Keratinocyte (primary cell): ENCODE measurements around the gene KRTAP12-4. TPM values are rescaled to one million over a fixed set of nuclear protein-coding genes. Genes with fewer than 3 reads are reported as not detected.

Experiments
- DNase-seq: peaks from one replicate; pipeline ENCODE4 v3.0.0-alpha.2; 2011; ENCODE audit warnings: low read depth, missing footprints, low spot score
- FAIRE-seq: peaks from 2 replicates; lab custom pipeline; 2011; peaks lifted over from hg19 to GRCh38; lab: Jason Lieb, UNC
- H2AFZ ChIP-seq: 2 replicates; pipeline ENCODE4 v1.6.0; 2012; ENCODE audit warnings: low read length, control low read depth, inconsistent platforms; ENCODE audit not compliant: control insufficient read depth
- H3K27ac ChIP-seq: 2 replicates; pipeline ENCODE4 v1.5.1; 2011; ENCODE audit warnings: low read length; ENCODE audit not compliant: control insufficient read depth, insufficient read depth
- H3K27me3 ChIP-seq: 3 replicates; pipeline ENCODE4 v1.6.0; 2011; ENCODE audit warnings: low read length; ENCODE audit not compliant: control insufficient read depth, insufficient read depth; ENCODE audit errors: extremely low read depth
- H3K36me3 ChIP-seq, 2 experiments: 2 replicates in 1 of 2; 3 replicates in 1 of 2; pipeline ENCODE4 v1.5.1; 2011; ENCODE audit warnings: low read length in 2 of 2, mild to moderate bottlenecking in 1 of 2; ENCODE audit not compliant: control insufficient read depth in 2 of 2, insufficient read depth in 2 of 2; ENCODE audit errors: extremely low read depth in 1 of 2
- H3K4me1 ChIP-seq: 3 replicates; pipeline ENCODE4 v1.5.1; 2011; ENCODE audit warnings: low read length; ENCODE audit not compliant: control insufficient read depth, insufficient read depth; ENCODE audit errors: extremely low read depth
- H3K4me2 ChIP-seq: 3 replicates; pipeline ENCODE4 v1.6.0; 2011; ENCODE audit warnings: low read depth, low read length; ENCODE audit not compliant: control insufficient read depth, insufficient read depth; ENCODE audit errors: extremely low read depth
- H3K4me3 ChIP-seq, 3 experiments: fragments of 200-600 bp in 1 of 3; sonication (generic) in 1 of 3; 2 replicates in 2 of 3; 3 replicates in 1 of 3; pipeline ENCODE4 v1.5.1; 2011 to 2016; ENCODE audit warnings: low read length in 3 of 3, mild to moderate bottlenecking in 3 of 3, control low read depth in 2 of 3, inconsistent platforms in 1 of 3, low read depth in 1 of 3, mixed read lengths in 1 of 3, mixed run types in 1 of 3, moderate library complexity in 1 of 3; ENCODE audit not compliant: control insufficient read depth in 2 of 3, insufficient read depth in 2 of 3; ENCODE audit errors: extremely low read depth in 1 of 3
- H3K79me2 ChIP-seq: 2 replicates; pipeline ENCODE4 v1.6.0; 2012; ENCODE audit warnings: low read length; ENCODE audit not compliant: control insufficient read depth, insufficient read depth
- H3K9ac ChIP-seq: 3 replicates; pipeline ENCODE4 v1.6.0; 2011; ENCODE audit warnings: low read length; ENCODE audit not compliant: control insufficient read depth, insufficient read depth; ENCODE audit errors: extremely low read depth
- H3K9me1 ChIP-seq: 3 replicates; pipeline ENCODE4 v1.6.0; 2011; ENCODE audit warnings: low read length; ENCODE audit not compliant: control insufficient read depth, insufficient read depth; ENCODE audit errors: extremely low read depth
- H3K9me3 ChIP-seq: 2 replicates; pipeline ENCODE4 v1.5.1; 2012; ENCODE audit warnings: low read depth, low read length; ENCODE audit not compliant: control insufficient read depth
- H4K20me1 ChIP-seq: 3 replicates; pipeline ENCODE4 v1.6.0; 2011; ENCODE audit warnings: low read length; ENCODE audit not compliant: control insufficient read depth, insufficient read depth; ENCODE audit errors: extremely low read depth
- CTCF ChIP-seq, 3 experiments: IDR thresholded peaks in 1 of 3; conservative IDR thresholded peaks in 1 of 3; optimal IDR thresholded peaks in 1 of 3; 2 replicates in 2 of 3; 3 replicates in 1 of 3; pipeline versions ENCODE3 to v1.5.1; 2011; ENCODE audit warnings: low read length in 3 of 3, mild to moderate bottlenecking in 3 of 3, moderate library complexity in 2 of 3, control low read depth in 1 of 3, inconsistent platforms in 1 of 3; ENCODE audit not compliant: insufficient read depth in 2 of 3; ENCODE audit errors: extremely low read depth in 1 of 3
- EZH2 ChIP-seq: IDR thresholded peaks from one replicate; pipeline ENCODE4 v1.6.1; 2012; ENCODE audit warnings: inconsistent platforms, mild to moderate bottlenecking, low read length, moderate library complexity
- dilution Hi-C: fragments of 300-500 bp; cut with MboI; formaldehyde crosslinking; loops from one replicate; pipeline ENCODE4 v1.7.0; 2020; ENCODE audit warnings: low sequenced_read_pairs; ENCODE audit not compliant: extremely low pct_ligation_motif_present
- polyA plus RNA-seq, 5 experiments: library from polyadenylated mRNA; depleted of rRNA in 3 of 5; stranded (reverse) in 3 of 5; stranded (forward) in 1 of 5; unstranded in 1 of 5; fragments of >200 nt; gene quantifications; 1 replicate in 1 of 5; 2 replicates in 3 of 5; 3 replicates in 1 of 5; pipeline versions ENCODE4 v1.2.1 to v1.2.3, GENCODE V29; 2011 to 2012; ENCODE audit warnings: missing spikeins in 2 of 5, low read depth in 1 of 5, low replicate concordance in 1 of 5

Gene KRTAP12-4
- polyA plus RNA-seq, 1 donor (not counting 4 experiments of a cell fraction or from before 2014, with no cell fraction given), result not detected

- H3K27me3 ChIP-seq, result no peaks in the 10 kb centered on the region
- H2AFZ ChIP-seq, result no peak overlapping the region
- H3K9me1 ChIP-seq, result no peaks in the 10 kb centered on the region
- H3K4me2 ChIP-seq, result no peak overlapping the region
- H3K9ac ChIP-seq, result no peak overlapping the region
- no peak overlapping the region for H3K4me3 ChIP-seq
- FAIRE-seq (no peak), DNase-seq (no peak)
- no peaks in the 10 kb centered on the region for H3K36me3 ChIP-seq
- dilution Hi-C loops, result no loop called here
- H3K27ac ChIP-seq, result no peak overlapping the region
- H3K4me1 ChIP-seq, result no peaks in the 10 kb centered on the region
- no peaks in the 10 kb centered on the region for H3K79me2 ChIP-seq
- H3K9me3 ChIP-seq, result no peaks in the 10 kb centered on the region
- no peak for TF ChIP-seq CTCF (optimal IDR thresholded peaks at IDR 0.05 in 1 of 3, IDR thresholded peaks at IDR 0.05 in 1 of 3, conservative IDR thresholded peaks at IDR 0.05 in 1 of 3; ENCODE audit: extremely low read depth in 1 of 3, insufficient read depth in 2 of 3, low read length in 3 of 3)
- TF ChIP-seq EZH2, result no peak
- H4K20me1 ChIP-seq, result no peaks in the 10 kb centered on the region
Measured at GRCh38 chr21:44658913-44659595, 4.6 kb upstream of the KRTAP12-4 start.

GRCh38 chr21:44658541-44658910 lies 4.1 kb upstream of the KRTAP12-4 start:
- no peak overlapping the region for H3K4me3 ChIP-seq
- H3K9me1 ChIP-seq, result no peaks in the 10 kb centered on the region
- TF ChIP-seq CTCF (optimal IDR thresholded peaks at IDR 0.05 in 1 of 3, IDR thresholded peaks at IDR 0.05 in 1 of 3, conservative IDR thresholded peaks at IDR 0.05 in 1 of 3; ENCODE audit: extremely low read depth in 1 of 3, insufficient read depth in 2 of 3, low read length in 3 of 3), result no peak
- no peak for TF ChIP-seq EZH2
- no peaks in the 10 kb centered on the region for H4K20me1 ChIP-seq
- H3K9me3 ChIP-seq, result no peaks in the 10 kb centered on the region
- no peaks in the 10 kb centered on the region for H3K79me2 ChIP-seq
- H3K4me1 ChIP-seq, result no peaks in the 10 kb centered on the region
- no peak overlapping the region for H2AFZ ChIP-seq
- H3K27ac ChIP-seq, result no peak overlapping the region
- H3K9ac ChIP-seq, result no peak overlapping the region
- DNase-seq (no peak), FAIRE-seq (no peak)
- H3K27me3 ChIP-seq, result no peaks in the 10 kb centered on the region
- dilution Hi-C loops, result no loop called here
- H3K4me2 ChIP-seq, result no peak overlapping the region
- H3K36me3 ChIP-seq, result no peaks in the 10 kb centered on the region
